ENCODE data around the gene FAM72B.
"Not testable (repeated sequence)": the region's sequence is repeated elsewhere in the genome, so short reads cannot be mapped to it uniquely, and the experiment has no call there.

The FAM72B gene

GRCh38 chr1:121184290-121185127 lies at the start of gene FAM72B, which contains the start of gene SRGAP2C:
Gene FAM72B, minus strand, starts transcription at chr1:121184340. Its CDS starts 851 bp downstream, at chr1:121183489.
Gene SRGAP2C, plus strand, starts transcription at chr1:121184975. Its CDS starts 2,472 bp downstream, at chr1:121187447.
- DNase-seq: peak; percentile 99

GRCh38 chr1:121232445-121233125 lies 48.4 kb upstream of the FAM72B start:
- not testable (repeated sequence) for DNase-seq

GRCh38 chr1:121230636-121231035 lies 46.5 kb upstream of the FAM72B start:
- not testable (repeated sequence) for DNase-seq

- DNase-seq: not testable (repeated sequence)
These were observed 43.6 kb upstream of the FAM72B start for GRCh38 chr1:121227544-121228330.

- DNase-seq: not testable (repeated sequence)
These were observed 42.8 kb upstream of the FAM72B start for GRCh38 chr1:121226925-121227324.

GRCh38 chr1:121226295-121226904 lies 42.3 kb upstream of the FAM72B start:
- DNase-seq: not testable (repeated sequence)

GRCh38 chr1:121224714-121225113 lies 40.6 kb upstream of the FAM72B start:
- DNase-seq: not testable (repeated sequence)

GRCh38 chr1:121221770-121222169 lies 37.6 kb upstream of the FAM72B start:
- not testable (repeated sequence) for DNase-seq

GRCh38 chr1:121216676-121217075 lies 32.5 kb upstream of the FAM72B start:
- not testable (repeated sequence) for DNase-seq

GRCh38 chr1:121215699-121216417 lies 31.7 kb upstream of the FAM72B start:
- not testable (repeated sequence) for DNase-seq

- DNase-seq: not testable (repeated sequence)
These were observed 30.5 kb upstream of the FAM72B start for GRCh38 chr1:121214544-121215156.

- not testable (repeated sequence) for DNase-seq
These were observed 29.4 kb upstream of the FAM72B start for GRCh38 chr1:121213491-121213890.

GRCh38 chr1:121210778-121211177 lies 26.6 kb upstream of the FAM72B start:
- not testable (repeated sequence) for DNase-seq

- DNase-seq: not testable (repeated sequence)
These were observed 24.2 kb upstream of the FAM72B start for GRCh38 chr1:121208375-121208774.

GRCh38 chr1:121207328-121207727 lies 23.2 kb upstream of the FAM72B start:
- DNase-seq: not testable (repeated sequence)

- DNase-seq: not testable (repeated sequence)
These were observed 21.9 kb upstream of the FAM72B start for GRCh38 chr1:121205786-121206711.

- not testable (repeated sequence) for DNase-seq
These were observed 18.8 kb upstream of the FAM72B start for GRCh38 chr1:121202986-121203385.

- not testable (repeated sequence) for DNase-seq
These were observed 17.1 kb upstream of the FAM72B start for GRCh38 chr1:121200985-121201981.

- DNase-seq: not testable (repeated sequence)
These were observed 16.1 kb upstream of the FAM72B start for GRCh38 chr1:121200232-121200631.
